GM23338 (cell line): Measurements from ENCODE around the gene SUPT3H. TPM values are rescaled to one million over a fixed set of nuclear protein-coding genes. Genes with fewer than 3 reads are reported as not detected.

ENCODE experiments used
- ATAC-seq: fragments of 200-7000 bp; cut with Tn5 transposase; 3 replicates; pipeline ENCODE4 v1.9.1; 2020
- DNase-seq: peaks from one replicate; pipeline ENCODE4 v3.0.0-alpha.2; 2015; ENCODE audit warnings: low spot score
- H2AFZ ChIP-seq: fragments of 200-600 bp; sonication (generic); 2 replicates; pipeline ENCODE4 v1.8.0; 2016; ENCODE audit warnings: antibody characterized with exemption, mild to moderate bottlenecking, moderate library complexity
- H3F3A ChIP-seq: fragments of 200-600 bp; sonication (generic); replicated peaks from 2 replicates; pipeline ENCODE4 v1.8.0; 2017; ENCODE audit warnings: antibody characterized with exemption, mixed run types, low read depth
- H3K27ac ChIP-seq: fragments of 200-600 bp; sonication (generic); 2 replicates; pipeline ENCODE4 v1.6.1; 2016; ENCODE audit warnings: low read depth
- H3K27me3 ChIP-seq: fragments of 200-600 bp; sonication (generic); 2 replicates; pipeline ENCODE4 v1.8.0; 2016; ENCODE audit warnings: mild to moderate bottlenecking, mixed run types, moderate library complexity; ENCODE audit not compliant: insufficient read depth
- H3K36me3 ChIP-seq: fragments of 200-600 bp; sonication (generic); 2 replicates; pipeline ENCODE4 v1.8.0; 2016; ENCODE audit warnings: mild to moderate bottlenecking; ENCODE audit not compliant: insufficient read depth
- H3K4me1 ChIP-seq: fragments of 200-600 bp; sonication (generic); 2 replicates; pipeline ENCODE4 v1.8.0; 2016; ENCODE audit warnings: mild to moderate bottlenecking, moderate library complexity; ENCODE audit not compliant: insufficient read depth
- H3K4me2 ChIP-seq: fragments of 200-600 bp; sonication (generic); 2 replicates; pipeline ENCODE4 v1.7.1; 2017; ENCODE audit warnings: mixed run types
- H3K4me3 ChIP-seq: fragments of 200-600 bp; sonication (generic); 2 replicates; pipeline ENCODE4 v1.6.1; 2016; ENCODE audit warnings: mixed run types
- H3K79me2 ChIP-seq: fragments of 200-600 bp; sonication (generic); replicated peaks from 2 replicates; pipeline ENCODE4 v1.8.0; 2017; ENCODE audit warnings: mild to moderate bottlenecking; ENCODE audit not compliant: insufficient read depth
- H3K9me2 ChIP-seq: fragments of 200-600 bp; sonication (generic); 2 replicates; pipeline ENCODE4 v1.8.0; 2017; ENCODE audit not compliant: insufficient read depth
- H4K20me1 ChIP-seq: fragments of 200-600 bp; sonication (generic); replicated peaks from 2 replicates; pipeline ENCODE4 v1.8.0; 2017; ENCODE audit warnings: mild to moderate bottlenecking; ENCODE audit not compliant: insufficient read depth
- H3K27ac Mint-ChIP-seq: 2 replicates; pipeline ENCODE4 v1.8.0; 2020; ENCODE audit warnings: inconsistent platforms, mild to moderate bottlenecking, moderate library complexity, mixed read lengths
- H3K27me3 Mint-ChIP-seq: 3 replicates; pipeline ENCODE4 v1.8.0; 2022; ENCODE audit warnings: low read depth, mild to moderate bottlenecking, moderate library complexity, mixed read lengths, inconsistent platforms; ENCODE audit not compliant: insufficient read depth, poor library complexity
- H3K36me3 Mint-ChIP-seq: 3 replicates; pipeline ENCODE4 v1.8.0; 2021; ENCODE audit warnings: low read depth, mild to moderate bottlenecking, inconsistent platforms, moderate library complexity, mixed read lengths
- H3K4me1 Mint-ChIP-seq: 3 replicates; pipeline ENCODE4 v1.8.0; 2020; ENCODE audit warnings: mild to moderate bottlenecking, inconsistent platforms, mixed read lengths
- H3K4me3 Mint-ChIP-seq: 3 replicates; pipeline ENCODE4 v1.8.0; 2021; ENCODE audit warnings: moderate library complexity, mild to moderate bottlenecking, inconsistent platforms, mixed read lengths
- H3K9me3 Mint-ChIP-seq: 3 replicates; pipeline ENCODE4 v1.8.0; 2020; ENCODE audit warnings: moderate library complexity, mild to moderate bottlenecking, inconsistent platforms, mixed read lengths
- CREB1 ChIP-seq: fragments of 250-450 bp; sonication (Bioruptor Pico); IDR thresholded peaks from 2 replicates; pipeline ENCODE4 v1.5.0; 2020; ENCODE audit warnings: low read depth, mild to moderate bottlenecking, moderate library complexity
- EZH2 ChIP-seq: fragments of 200-600 bp; sonication (generic); IDR thresholded peaks from one replicate; pipeline ENCODE4 v1.8.0; 2017; ENCODE audit warnings: antibody characterized with exemption, mild to moderate bottlenecking, low read depth; ENCODE audit not compliant: unreplicated experiment
- EZH2phosphoT487 ChIP-seq: fragments of 200-600 bp; sonication (generic); IDR thresholded peaks from one replicate; pipeline ENCODE4 v1.8.1; 2018; ENCODE audit warnings: antibody characterized with exemption; ENCODE audit not compliant: unreplicated experiment
- JUNB ChIP-seq: IDR thresholded peaks from one replicate; pipeline ENCODE4 v1.6.1; 2016; ENCODE audit warnings: antibody characterized with exemption; ENCODE audit not compliant: unreplicated experiment
- NANOG ChIP-seq: IDR thresholded peaks from 2 replicates; pipeline ENCODE4 v1.6.1; 2016; ENCODE audit warnings: antibody characterized with exemption, borderline replicate concordance
- POLR2AphosphoS5 ChIP-seq: IDR thresholded peaks from 2 replicates; pipeline ENCODE4 v1.6.1; 2016; ENCODE audit warnings: antibody characterized with exemption, low read depth
- ZNF114 ChIP-seq: fragments of 250-450 bp; sonication (Bioruptor Pico); IDR thresholded peaks from 2 replicates; pipeline ENCODE4 v1.5.0; 2020; ENCODE audit warnings: mild to moderate bottlenecking, moderate library complexity
- polyA plus RNA-seq: library from polyadenylated mRNA; unstranded; fragments of >200 nt; fragmentation: Nextera tagmentation; extraction: Ambion mirVana; gene quantifications from 2 replicates; pipeline ENCODE4 v1.2.1, GENCODE V29; 2016
- total RNA-seq: library from RNA; depleted of rRNA; stranded (reverse); fragments of >200 nt; shearing (Covaris generic); gene quantifications from 2 replicates; pipeline ENCODE4 v1.2.3, GENCODE V29; 2014
- TF ChIP-seq, protein P1 (sequence below): IDR thresholded peaks from 2 replicates; pipeline ENCODE4 v1.6.1; 2016; ENCODE audit warnings: antibody characterized with exemption
- TF ChIP-seq, protein P2 (sequence below): IDR thresholded peaks from one replicate; pipeline ENCODE4 v1.6.1; 2018; ENCODE audit warnings: antibody characterized with exemption; ENCODE audit not compliant: unreplicated experiment
- TF ChIP-seq, protein P3 (sequence below): fragments of 250-450 bp; sonication (Bioruptor Pico); IDR thresholded peaks from 2 replicates; pipeline ENCODE4 v1.5.0; 2020; ENCODE audit warnings: mild to moderate bottlenecking, moderate library complexity
- TF ChIP-seq, protein P4 (sequence below), 2 experiments: fragments of 200-600 bp in 1 of 2; sonication (generic) in 1 of 2; conservative IDR thresholded peaks; 2 replicates each; pipeline versions ENCODE4 v1.5.1 to v1.6.1; 2016 to 2017; ENCODE audit warnings: antibody characterized with exemption in 2 of 2, low read depth in 2 of 2, mild to moderate bottlenecking in 2 of 2, moderate library complexity in 1 of 2

SUPT3H gene
- total and polyA plus RNA-seq, 2 experiments from 2014 or later = 11.4 to 30.1 TPM

DNA sequence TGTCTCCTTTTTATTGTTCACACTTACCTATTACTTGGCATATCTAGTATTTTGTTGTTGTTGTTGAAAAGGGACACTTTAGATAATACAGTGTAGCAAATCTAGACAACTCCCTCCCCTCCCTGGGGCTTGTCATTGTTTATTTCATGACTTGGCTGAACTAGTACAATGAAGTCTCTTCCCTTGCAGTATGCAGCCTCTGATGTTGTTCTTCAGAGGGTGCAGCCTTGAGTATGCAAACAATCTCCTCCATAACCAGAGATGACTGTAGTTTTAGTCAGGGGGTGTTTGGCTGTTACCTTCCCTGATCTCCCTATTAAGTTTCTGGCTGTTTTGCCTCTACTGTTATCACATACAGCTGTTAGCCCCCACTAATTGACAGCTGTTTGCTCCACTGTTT, 365.0 kb downstream of the SUPT3H start:
- no peak overlapping the region for H3K27ac ChIP-seq
- no peak overlapping the region for H3K4me2 ChIP-seq
- Mint-ChIP-seq H3K27ac (no peak overlapping the region; the same call in 1 of the 2 replicates), H3K4me3 (no peak overlapping the region), H3K36me3 (peaks cover 14% of the 10 kb centered on the region), H3K27me3 (no peaks in the 10 kb centered on the region), H3K4me1 (peaks cover 6% of the 10 kb centered on the region), H3K9me3 (no peaks in the 10 kb centered on the region; the same call in 1 of the 3 replicates)
- H3F3A ChIP-seq = no peaks in the 10 kb centered on the region
- no peak for DNase-seq
- no peaks in the 10 kb centered on the region for H3K4me1 ChIP-seq
- H3K4me3 ChIP-seq = no peak overlapping the region
- H3K36me3 ChIP-seq = no peaks in the 10 kb centered on the region
- no peaks in the 10 kb centered on the region for H3K79me2 ChIP-seq
- no peak overlapping the region for H2AFZ ChIP-seq
- no peaks in the 10 kb centered on the region for H3K27me3 ChIP-seq
- ATAC-seq = no peak
- no peaks in the 10 kb centered on the region for H4K20me1 ChIP-seq
- no peaks in the 10 kb centered on the region for H3K9me2 ChIP-seq
- TF ChIP-seq JUNB = no peak
- TF ChIP-seq, protein P1, sequence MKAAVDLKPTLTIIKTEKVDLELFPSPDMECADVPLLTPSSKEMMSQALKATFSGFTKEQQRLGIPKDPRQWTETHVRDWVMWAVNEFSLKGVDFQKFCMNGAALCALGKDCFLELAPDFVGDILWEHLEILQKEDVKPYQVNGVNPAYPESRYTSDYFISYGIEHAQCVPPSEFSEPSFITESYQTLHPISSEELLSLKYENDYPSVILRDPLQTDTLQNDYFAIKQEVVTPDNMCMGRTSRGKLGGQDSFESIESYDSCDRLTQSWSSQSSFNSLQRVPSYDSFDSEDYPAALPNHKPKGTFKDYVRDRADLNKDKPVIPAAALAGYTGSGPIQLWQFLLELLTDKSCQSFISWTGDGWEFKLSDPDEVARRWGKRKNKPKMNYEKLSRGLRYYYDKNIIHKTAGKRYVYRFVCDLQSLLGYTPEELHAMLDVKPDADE = no peak
- TF ChIP-seq POLR2AphosphoS5 = no peak
- TF ChIP-seq ZNF114 (CRISPR knock-in tag) = no peak
- TF ChIP-seq, protein P2, sequence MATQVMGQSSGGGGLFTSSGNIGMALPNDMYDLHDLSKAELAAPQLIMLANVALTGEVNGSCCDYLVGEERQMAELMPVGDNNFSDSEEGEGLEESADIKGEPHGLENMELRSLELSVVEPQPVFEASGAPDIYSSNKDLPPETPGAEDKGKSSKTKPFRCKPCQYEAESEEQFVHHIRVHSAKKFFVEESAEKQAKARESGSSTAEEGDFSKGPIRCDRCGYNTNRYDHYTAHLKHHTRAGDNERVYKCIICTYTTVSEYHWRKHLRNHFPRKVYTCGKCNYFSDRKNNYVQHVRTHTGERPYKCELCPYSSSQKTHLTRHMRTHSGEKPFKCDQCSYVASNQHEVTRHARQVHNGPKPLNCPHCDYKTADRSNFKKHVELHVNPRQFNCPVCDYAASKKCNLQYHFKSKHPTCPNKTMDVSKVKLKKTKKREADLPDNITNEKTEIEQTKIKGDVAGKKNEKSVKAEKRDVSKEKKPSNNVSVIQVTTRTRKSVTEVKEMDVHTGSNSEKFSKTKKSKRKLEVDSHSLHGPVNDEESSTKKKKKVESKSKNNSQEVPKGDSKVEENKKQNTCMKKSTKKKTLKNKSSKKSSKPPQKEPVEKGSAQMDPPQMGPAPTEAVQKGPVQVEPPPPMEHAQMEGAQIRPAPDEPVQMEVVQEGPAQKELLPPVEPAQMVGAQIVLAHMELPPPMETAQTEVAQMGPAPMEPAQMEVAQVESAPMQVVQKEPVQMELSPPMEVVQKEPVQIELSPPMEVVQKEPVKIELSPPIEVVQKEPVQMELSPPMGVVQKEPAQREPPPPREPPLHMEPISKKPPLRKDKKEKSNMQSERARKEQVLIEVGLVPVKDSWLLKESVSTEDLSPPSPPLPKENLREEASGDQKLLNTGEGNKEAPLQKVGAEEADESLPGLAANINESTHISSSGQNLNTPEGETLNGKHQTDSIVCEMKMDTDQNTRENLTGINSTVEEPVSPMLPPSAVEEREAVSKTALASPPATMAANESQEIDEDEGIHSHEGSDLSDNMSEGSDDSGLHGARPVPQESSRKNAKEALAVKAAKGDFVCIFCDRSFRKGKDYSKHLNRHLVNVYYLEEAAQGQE = no peak
- no peak for TF ChIP-seq NANOG
- TF ChIP-seq, protein P3, sequence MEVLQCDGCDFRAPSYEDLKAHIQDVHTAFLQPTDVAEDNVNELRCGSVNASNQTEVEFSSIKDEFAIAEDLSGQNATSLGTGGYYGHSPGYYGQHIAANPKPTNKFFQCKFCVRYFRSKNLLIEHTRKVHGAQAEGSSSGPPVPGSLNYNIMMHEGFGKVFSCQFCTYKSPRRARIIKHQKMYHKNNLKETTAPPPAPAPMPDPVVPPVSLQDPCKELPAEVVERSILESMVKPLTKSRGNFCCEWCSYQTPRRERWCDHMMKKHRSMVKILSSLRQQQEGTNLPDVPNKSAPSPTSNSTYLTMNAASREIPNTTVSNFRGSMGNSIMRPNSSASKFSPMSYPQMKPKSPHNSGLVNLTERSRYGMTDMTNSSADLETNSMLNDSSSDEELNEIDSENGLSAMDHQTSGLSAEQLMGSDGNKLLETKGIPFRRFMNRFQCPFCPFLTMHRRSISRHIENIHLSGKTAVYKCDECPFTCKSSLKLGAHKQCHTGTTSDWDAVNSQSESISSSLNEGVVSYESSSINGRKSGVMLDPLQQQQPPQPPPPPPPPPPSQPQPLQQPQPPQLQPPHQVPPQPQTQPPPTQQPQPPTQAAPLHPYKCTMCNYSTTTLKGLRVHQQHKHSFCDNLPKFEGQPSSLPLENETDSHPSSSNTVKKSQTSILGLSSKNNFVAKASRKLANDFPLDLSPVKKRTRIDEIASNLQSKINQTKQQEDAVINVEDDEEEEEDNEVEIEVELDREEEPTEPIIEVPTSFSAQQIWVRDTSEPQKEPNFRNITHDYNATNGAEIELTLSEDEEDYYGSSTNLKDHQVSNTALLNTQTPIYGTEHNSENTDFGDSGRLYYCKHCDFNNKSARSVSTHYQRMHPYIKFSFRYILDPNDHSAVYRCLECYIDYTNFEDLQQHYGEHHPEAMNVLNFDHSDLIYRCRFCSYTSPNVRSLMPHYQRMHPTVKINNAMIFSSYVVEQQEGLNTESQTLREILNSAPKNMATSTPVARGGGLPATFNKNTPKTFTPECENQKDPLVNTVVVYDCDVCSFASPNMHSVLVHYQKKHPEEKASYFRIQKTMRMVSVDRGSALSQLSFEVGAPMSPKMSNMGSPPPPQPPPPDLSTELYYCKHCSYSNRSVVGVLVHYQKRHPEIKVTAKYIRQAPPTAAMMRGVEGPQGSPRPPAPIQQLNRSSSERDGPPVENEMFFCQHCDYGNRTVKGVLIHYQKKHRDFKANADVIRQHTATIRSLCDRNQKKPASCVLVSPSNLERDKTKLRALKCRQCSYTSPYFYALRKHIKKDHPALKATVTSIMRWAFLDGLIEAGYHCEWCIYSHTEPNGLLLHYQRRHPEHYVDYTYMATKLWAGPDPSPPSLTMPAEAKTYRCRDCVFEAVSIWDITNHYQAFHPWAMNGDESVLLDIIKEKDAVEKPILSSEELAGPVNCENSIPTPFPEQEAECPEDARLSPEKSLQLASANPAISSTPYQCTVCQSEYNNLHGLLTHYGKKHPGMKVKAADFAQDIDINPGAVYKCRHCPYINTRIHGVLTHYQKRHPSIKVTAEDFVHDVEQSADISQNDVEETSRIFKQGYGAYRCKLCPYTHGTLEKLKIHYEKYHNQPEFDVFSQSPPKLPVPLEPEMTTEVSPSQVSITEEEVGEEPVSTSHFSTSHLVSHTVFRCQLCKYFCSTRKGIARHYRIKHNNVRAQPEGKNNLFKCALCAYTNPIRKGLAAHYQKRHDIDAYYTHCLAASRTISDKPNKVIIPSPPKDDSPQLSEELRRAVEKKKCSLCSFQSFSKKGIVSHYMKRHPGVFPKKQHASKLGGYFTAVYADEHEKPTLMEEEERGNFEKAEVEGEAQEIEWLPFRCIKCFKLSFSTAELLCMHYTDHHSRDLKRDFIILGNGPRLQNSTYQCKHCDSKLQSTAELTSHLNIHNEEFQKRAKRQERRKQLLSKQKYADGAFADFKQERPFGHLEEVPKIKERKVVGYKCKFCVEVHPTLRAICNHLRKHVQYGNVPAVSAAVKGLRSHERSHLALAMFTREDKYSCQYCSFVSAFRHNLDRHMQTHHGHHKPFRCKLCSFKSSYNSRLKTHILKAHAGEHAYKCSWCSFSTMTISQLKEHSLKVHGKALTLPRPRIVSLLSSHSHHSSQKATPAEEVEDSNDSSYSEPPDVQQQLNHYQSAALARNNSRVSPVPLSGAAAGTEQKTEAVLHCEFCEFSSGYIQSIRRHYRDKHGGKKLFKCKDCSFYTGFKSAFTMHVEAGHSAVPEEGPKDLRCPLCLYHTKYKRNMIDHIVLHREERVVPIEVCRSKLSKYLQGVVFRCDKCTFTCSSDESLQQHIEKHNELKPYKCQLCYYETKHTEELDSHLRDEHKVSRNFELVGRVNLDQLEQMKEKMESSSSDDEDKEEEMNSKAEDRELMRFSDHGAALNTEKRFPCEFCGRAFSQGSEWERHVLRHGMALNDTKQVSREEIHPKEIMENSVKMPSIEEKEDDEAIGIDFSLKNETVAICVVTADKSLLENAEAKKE (CRISPR knock-in tag) = no peak
- TF ChIP-seq CREB1 (CRISPR knock-in tag) = no peak
- TF ChIP-seq EZH2phosphoT487 = no peak
- TF ChIP-seq EZH2 = no peak
- TF ChIP-seq, protein P4, sequence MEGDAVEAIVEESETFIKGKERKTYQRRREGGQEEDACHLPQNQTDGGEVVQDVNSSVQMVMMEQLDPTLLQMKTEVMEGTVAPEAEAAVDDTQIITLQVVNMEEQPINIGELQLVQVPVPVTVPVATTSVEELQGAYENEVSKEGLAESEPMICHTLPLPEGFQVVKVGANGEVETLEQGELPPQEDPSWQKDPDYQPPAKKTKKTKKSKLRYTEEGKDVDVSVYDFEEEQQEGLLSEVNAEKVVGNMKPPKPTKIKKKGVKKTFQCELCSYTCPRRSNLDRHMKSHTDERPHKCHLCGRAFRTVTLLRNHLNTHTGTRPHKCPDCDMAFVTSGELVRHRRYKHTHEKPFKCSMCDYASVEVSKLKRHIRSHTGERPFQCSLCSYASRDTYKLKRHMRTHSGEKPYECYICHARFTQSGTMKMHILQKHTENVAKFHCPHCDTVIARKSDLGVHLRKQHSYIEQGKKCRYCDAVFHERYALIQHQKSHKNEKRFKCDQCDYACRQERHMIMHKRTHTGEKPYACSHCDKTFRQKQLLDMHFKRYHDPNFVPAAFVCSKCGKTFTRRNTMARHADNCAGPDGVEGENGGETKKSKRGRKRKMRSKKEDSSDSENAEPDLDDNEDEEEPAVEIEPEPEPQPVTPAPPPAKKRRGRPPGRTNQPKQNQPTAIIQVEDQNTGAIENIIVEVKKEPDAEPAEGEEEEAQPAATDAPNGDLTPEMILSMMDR (conservative IDR thresholded peaks at IDR 0.05; ENCODE audit: low read depth in 2 of 2) = no peak
